Right lobe of liver (tissue), 6 donors: ENCODE measurements around the gene PPP1R12A. TPM values are rescaled to one million over a fixed set of nuclear protein-coding genes. Genes with fewer than 3 reads are reported as not detected.

Experiments
- ATAC-seq, 4 donors: fragments of 200-7000 bp; cut with Tn5 transposase; one replicate each; pipeline ENCODE4 v1.9.1; 2020; ENCODE audit warnings: mild to moderate bottlenecking in 4 of 4, moderate library complexity in 4 of 4
- DNase-seq, 3 donors: peaks; one replicate each; pipeline ENCODE4 v3.0.0-alpha.2; 2020
- H3K27ac ChIP-seq, 3 donors: fragments of 200-600 bp; one replicate each; pipeline ENCODE4 v1.8.0; 2022
- H3K27me3 ChIP-seq, 2 donors: fragments of 200-600 bp; one replicate each; pipeline ENCODE4 v1.8.0; 2022
- H3K36me3 ChIP-seq, 4 donors: fragments of 200-600 bp; sonication (generic) in 1 of 4; one replicate each; pipeline versions ENCODE4 v1.5.1 to v1.8.0; 2017 to 2022; ENCODE audit warnings: control low read depth in 1 of 4
- H3K4me1 ChIP-seq, 4 donors: fragments of 200-600 bp; sonication (generic) in 1 of 4; one replicate each; pipeline versions ENCODE4 v1.5.1 to v1.8.0; 2017 to 2022; ENCODE audit warnings: control low read depth in 1 of 4
- H3K4me3 ChIP-seq, 3 donors: fragments of 200-600 bp; one replicate each; pipeline ENCODE4 v1.8.0; 2022
- H3K9me3 ChIP-seq, 4 donors: fragments of 200-600 bp; sonication (generic) in 1 of 4; one replicate each; pipeline versions ENCODE4 v1.5.1 to v1.8.0; 2017 to 2022; ENCODE audit warnings: control low read depth in 1 of 4
- CTCF ChIP-seq, 4 donors: fragments of 200-600 bp in 3 of 4; fragments of 450-650 bp in 1 of 4; IDR thresholded peaks; one replicate each; pipeline versions ENCODE4 v1.5.1 to v1.8.0; 2016 to 2022; ENCODE audit warnings: antibody characterized with exemption in 4 of 4, mild to moderate bottlenecking in 2 of 4
- POLR2A ChIP-seq: fragments of 450-650 bp; IDR thresholded peaks from one replicate; pipeline ENCODE4 v1.6.1; 2017; ENCODE audit warnings: antibody characterized with exemption, mild to moderate bottlenecking
- WGBS: methylation state at CpG from one replicate; pipeline ENCODE4 v1.1.6; 2018; ENCODE audit warnings: low coverage, low lambda C conversion rate; ENCODE audit not compliant: insufficient coverage; ENCODE audit errors: missing lambda C conversion rate; 5-methylcytosine and 5-hydroxymethylcytosine counted together
- intact Hi-C, 2 donors: fragments of 100-400 bp; cut with DNase I; formaldehyde crosslinking; loops; one replicate each; pipeline versions ENCODE4 v1.11.2 to v1.14.1; 2022
- total RNA-seq, 6 experiments: library from RNA; depleted of rRNA in 2 of 6; stranded (reverse); fragments of >200 nt in 2 of 6; fragmentation: NEBNext Ultra II Directional in 3 of 6; extraction: Animal tissue kit (Norgen Biotek cat#: 25700) in 3 of 6; gene quantifications; one replicate each; pipeline versions ENCODE4 v1.1.0 to v1.2.4, GENCODE V29; 2016 to 2023
- donor health status: DM: no; HTN: yes; CAD: no.
- donor health status: DM: no; HTN: no; CAD: no.
- donor health status: DM: no; HTN: no; CAD: no.
- donor health status: DM: no; HTN: yes; CAD: no.
- donor health status: DM: no; HTN: yes; CAD: no.

The PPP1R12A gene
- total RNA-seq, 6 experiments from 2014 or later: 13.1 to 21.0 (median 19.2) TPM

- Histone ChIP-seq H3K4me1 (peaks cover 0 to 6% (median 0%) of the 10 kb centered on the region in 4 donors), H3K9me3 (no peaks in the 10 kb centered on the region), H3K36me3 (no peaks in the 10 kb centered on the region), H3K4me3 (no peak overlapping the region), H3K27ac (no peak overlapping the region), H3K27me3 (no peaks in the 10 kb centered on the region)
- TF ChIP-seq POLR2A: no peak
- TF ChIP-seq CTCF (IDR thresholded peaks at IDR 0.05): no peak
- intact Hi-C loops: no loop called here
- DNase-seq (no peak), ATAC-seq (no peak)
- 85% methylated on average over 1 of the region's 1 CpG for WGBS
Measured at GRCh38 chr12:79938843-79939242, 3.9 kb upstream of the PPP1R12A start.

- no peaks in the 10 kb centered on the region for H3K36me3 ChIP-seq
- 0% methylated on average over 1 of the region's 1 CpG for WGBS
- TF ChIP-seq CTCF (IDR thresholded peaks at IDR 0.05): no peak
- TF ChIP-seq POLR2A: no peak
- peaks cover 0 to 6% (median 0%) of the 10 kb centered on the region in 4 donors for H3K4me1 ChIP-seq
- intact Hi-C loops: no loop called here
- H3K27ac ChIP-seq: no peak overlapping the region
- DNase-seq (no peak), ATAC-seq (no peak)
- no peaks in the 10 kb centered on the region for H3K27me3 ChIP-seq
- H3K9me3 ChIP-seq: no peaks in the 10 kb centered on the region
- no peak overlapping the region for H3K4me3 ChIP-seq
Measured at GRCh38 chr12:79936670-79937069, 1.8 kb upstream of the PPP1R12A start.

GRCh38 chr12:79935624-79936345 lies 888 bp upstream of the PPP1R12A start:
- no peak for DNase-seq
- Histone ChIP-seq H3K27ac (peak overlapping the region; percentile 86 to 97 (median 88)), H3K4me1 (peaks cover 0 to 6% (median 0%) of the 10 kb centered on the region in 4 donors), H3K4me3 (peak overlapping the region; percentile 82 to 94 (median 84)), H3K27me3 (no peaks in the 10 kb centered on the region), H3K36me3 (no peaks in the 10 kb centered on the region), H3K9me3 (no peaks in the 10 kb centered on the region)
- ATAC-seq: peak in 1 of 4 donors; percentile 2
- 11% methylated on average over 10 of the region's 10 CpGs for whole genome bisulfite sequencing
- TF ChIP-seq CTCF (IDR thresholded peaks at IDR 0.05): no peak
- no peak for TF ChIP-seq POLR2A
- intact Hi-C loops: no loop called here

- intact Hi-C loops: no loop called here
- peak overlapping the region; percentile 82 to 94 (median 84) for H3K4me3 ChIP-seq
- no peaks in the 10 kb centered on the region for H3K27me3 ChIP-seq
- H3K9me3 ChIP-seq: no peaks in the 10 kb centered on the region
- H3K4me1 ChIP-seq: peaks cover 0 to 6% (median 0%) of the 10 kb centered on the region in 4 donors
- WGBS: 0% methylated on average over 11 of the region's 53 CpGs
- DNase-seq: peak in 2 of 3 donors; percentile 60 to 80
- H3K27ac ChIP-seq: peak overlapping the region; percentile 86 to 97 (median 88)
- ATAC-seq: peak; percentile 27 to 47 (median 36)
- no peak for TF ChIP-seq CTCF (IDR thresholded peaks at IDR 0.05)
- TF ChIP-seq POLR2A: no peak
- no peaks in the 10 kb centered on the region for H3K36me3 ChIP-seq
Measured at GRCh38 chr12:79934281-79935020, 446 bp downstream of the PPP1R12A start.
